RWPE2 (cell line): Measurements from ENCODE around the gene SUPT3H.

Experiments used
- ATAC-seq: fragments of 200-7000 bp; cut with Tn5 transposase; 3 replicates; pipeline ENCODE4 v1.9.1; 2021; ENCODE audit warnings: low read depth
- DNase-seq: peaks from one replicate; pipeline ENCODE4 v3.0.0-alpha.2; 2020; ENCODE audit warnings: low spot score
- H3K27ac ChIP-seq: fragments of 450-650 bp; 2 replicates; pipeline ENCODE4 v1.5.1; 2017; ENCODE audit warnings: mild to moderate bottlenecking; ENCODE audit not compliant: poor library complexity, severe bottlenecking
- H3K27me3 ChIP-seq: fragments of 250-450 bp; sonication (Bioruptor Pico); 2 replicates; pipeline ENCODE4 v1.5.1; 2021; ENCODE audit warnings: mild to moderate bottlenecking, moderate library complexity; ENCODE audit not compliant: insufficient read depth, poor library complexity, severe bottlenecking
- H3K36me3 ChIP-seq: fragments of 250-450 bp; sonication (Bioruptor Pico); 2 replicates; pipeline ENCODE4 v1.5.1; 2020; ENCODE audit warnings: low read depth, mild to moderate bottlenecking, moderate library complexity
- H3K4me1 ChIP-seq: fragments of 250-450 bp; sonication (Bioruptor Pico); 2 replicates; pipeline ENCODE4 v1.5.1; 2021; ENCODE audit warnings: mild to moderate bottlenecking, moderate library complexity; ENCODE audit not compliant: insufficient read depth, poor library complexity, severe bottlenecking
- H3K4me3 ChIP-seq: fragments of 250-450 bp; sonication (Bioruptor Pico); 2 replicates; pipeline ENCODE4 v1.5.1; 2021; ENCODE audit warnings: mild to moderate bottlenecking, moderate library complexity; ENCODE audit not compliant: severe bottlenecking
- H3K9me3 ChIP-seq: fragments of 250-450 bp; sonication (Bioruptor Pico); 2 replicates; pipeline ENCODE4 v1.5.1; 2021; ENCODE audit warnings: mild to moderate bottlenecking, moderate library complexity; ENCODE audit not compliant: severe bottlenecking
- TF ChIP-seq, protein P1 (sequence below): fragments of 450-650 bp; IDR thresholded peaks from one replicate; pipeline ENCODE4 v1.5.1; 2017; ENCODE audit warnings: mild to moderate bottlenecking, moderate library complexity; ENCODE audit not compliant: poor library complexity, severe bottlenecking

SUPT3H gene

GRCh38 chr6:44972709-44973108 is 405.0 kb downstream of the SUPT3H start:
- no peak for DNase-seq
- H3K36me3 ChIP-seq, result no peaks in the 10 kb centered on the region
- H3K27ac ChIP-seq, result no peak overlapping the region
- H3K4me3 ChIP-seq, result no peak overlapping the region
- no peaks in the 10 kb centered on the region for H3K27me3 ChIP-seq
- H3K4me1 ChIP-seq, result no peaks in the 10 kb centered on the region
- H3K9me3 ChIP-seq, result peaks cover 4% of the 10 kb centered on the region
- TF ChIP-seq, protein P1, sequence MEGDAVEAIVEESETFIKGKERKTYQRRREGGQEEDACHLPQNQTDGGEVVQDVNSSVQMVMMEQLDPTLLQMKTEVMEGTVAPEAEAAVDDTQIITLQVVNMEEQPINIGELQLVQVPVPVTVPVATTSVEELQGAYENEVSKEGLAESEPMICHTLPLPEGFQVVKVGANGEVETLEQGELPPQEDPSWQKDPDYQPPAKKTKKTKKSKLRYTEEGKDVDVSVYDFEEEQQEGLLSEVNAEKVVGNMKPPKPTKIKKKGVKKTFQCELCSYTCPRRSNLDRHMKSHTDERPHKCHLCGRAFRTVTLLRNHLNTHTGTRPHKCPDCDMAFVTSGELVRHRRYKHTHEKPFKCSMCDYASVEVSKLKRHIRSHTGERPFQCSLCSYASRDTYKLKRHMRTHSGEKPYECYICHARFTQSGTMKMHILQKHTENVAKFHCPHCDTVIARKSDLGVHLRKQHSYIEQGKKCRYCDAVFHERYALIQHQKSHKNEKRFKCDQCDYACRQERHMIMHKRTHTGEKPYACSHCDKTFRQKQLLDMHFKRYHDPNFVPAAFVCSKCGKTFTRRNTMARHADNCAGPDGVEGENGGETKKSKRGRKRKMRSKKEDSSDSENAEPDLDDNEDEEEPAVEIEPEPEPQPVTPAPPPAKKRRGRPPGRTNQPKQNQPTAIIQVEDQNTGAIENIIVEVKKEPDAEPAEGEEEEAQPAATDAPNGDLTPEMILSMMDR, result no peak
- no peak for ATAC-seq

DNA sequence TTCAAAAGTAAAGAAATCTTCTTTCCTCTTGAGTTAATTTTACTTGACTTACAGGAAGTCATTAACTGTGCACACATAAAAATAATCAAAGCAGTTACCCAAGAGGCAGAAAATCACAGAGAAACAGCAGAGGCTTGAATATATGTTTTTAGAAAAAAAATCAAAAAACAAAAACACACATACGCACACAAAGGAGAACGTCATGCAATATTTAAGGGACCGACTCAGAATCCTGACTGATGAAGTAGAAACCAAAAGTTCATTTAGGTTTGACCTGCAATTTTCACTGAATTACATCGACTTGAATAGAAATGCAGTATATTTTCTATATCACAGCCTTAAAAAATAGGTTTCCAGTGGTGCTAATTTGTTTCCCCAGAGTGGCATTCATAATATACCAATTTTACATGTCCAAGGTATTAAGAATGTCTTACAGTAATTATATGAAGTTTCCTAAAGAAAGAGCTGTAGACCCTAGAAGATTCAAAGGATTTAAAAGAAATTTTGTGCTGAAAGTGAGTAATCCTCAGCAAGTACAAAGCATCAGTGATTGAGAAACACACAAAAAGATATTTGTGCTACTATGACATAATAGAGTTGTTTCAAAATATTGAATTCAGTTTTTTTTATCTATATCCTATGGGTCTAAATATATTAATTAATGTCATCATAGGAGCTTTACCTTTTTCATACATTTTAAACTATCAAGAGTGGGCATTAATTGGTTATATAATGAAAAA is 408.1 kb downstream of the SUPT3H start:
- Histone ChIP-seq H3K27me3 (no peaks in the 10 kb centered on the region), H3K4me3 (no peak overlapping the region), H3K9me3 (peaks cover 4% of the 10 kb centered on the region), H3K27ac (no peak overlapping the region), H3K36me3 (no peaks in the 10 kb centered on the region), H3K4me1 (peaks cover 13% of the 10 kb centered on the region)
- DNase-seq (no peak), ATAC-seq (no peak)
- TF ChIP-seq, protein P1, result no peak

DNA sequence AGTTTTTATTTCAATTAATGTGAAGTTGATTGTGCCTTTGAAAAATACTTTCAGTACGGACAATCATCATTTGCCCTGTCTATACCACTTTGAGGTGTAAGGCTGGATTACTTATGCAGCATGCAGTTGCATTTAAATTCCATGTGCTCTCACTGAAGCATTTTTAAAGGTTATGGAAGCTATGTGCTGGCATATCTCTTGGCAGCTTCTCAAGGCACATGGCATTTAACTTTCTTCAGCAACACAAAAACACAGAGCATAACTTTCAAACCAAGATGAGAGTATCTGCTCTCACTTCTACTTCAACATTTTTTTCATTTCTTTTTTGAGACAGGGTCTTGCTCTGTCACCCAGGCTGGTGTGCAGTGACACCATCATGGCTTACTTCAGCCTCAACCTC is 410.3 kb downstream of the SUPT3H start:
- no peaks in the 10 kb centered on the region for H3K36me3 ChIP-seq

DNA sequence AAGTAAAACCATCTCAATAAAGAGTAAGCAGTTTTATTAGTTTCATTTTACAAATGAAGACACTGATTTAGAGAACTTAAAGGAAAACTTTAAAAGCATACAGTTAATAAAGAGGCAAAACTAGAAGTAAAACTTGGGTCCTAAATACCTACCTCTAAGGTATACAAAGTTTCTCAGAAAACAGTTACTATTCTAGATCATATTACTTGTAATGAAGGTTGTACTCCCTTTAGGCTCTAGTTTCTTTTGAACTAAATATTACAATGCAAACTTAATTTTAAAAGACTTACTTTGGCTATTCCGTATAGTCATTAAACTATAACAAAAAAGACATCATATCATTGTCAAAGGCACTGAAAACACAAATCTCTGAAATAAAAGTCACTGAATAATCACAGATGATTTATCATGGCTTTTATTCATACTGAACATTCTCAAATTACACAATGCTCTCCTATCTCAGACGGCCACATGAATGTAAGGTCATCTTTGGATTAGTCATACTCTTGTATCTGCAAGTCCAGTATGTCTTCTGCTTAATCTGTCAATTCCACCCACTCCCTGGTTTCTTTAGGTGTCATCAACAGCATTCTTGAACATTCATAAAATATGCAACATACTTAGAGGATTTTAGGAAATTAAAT is 411.2 kb downstream of the SUPT3H start:
- Histone ChIP-seq H3K27ac (peak overlapping the region; percentile 22), H3K36me3 (no peaks in the 10 kb centered on the region), H3K9me3 (no peaks in the 10 kb centered on the region), H3K4me3 (no peak overlapping the region), H3K4me1 (peaks cover 13% of the 10 kb centered on the region), H3K27me3 (no peaks in the 10 kb centered on the region)
- ATAC-seq (peak; percentile 96), DNase-seq (no peak)
- TF ChIP-seq, protein P1, result no peak

More for the DNA sequence above, 410.3 kb downstream of the SUPT3H start:
- TF ChIP-seq, protein P1, result no peak
- no peaks in the 10 kb centered on the region for H3K27me3 ChIP-seq
- no peak overlapping the region for H3K27ac ChIP-seq
- peaks cover 3% of the 10 kb centered on the region for H3K9me3 ChIP-seq
- no peak for ATAC-seq
- DNase-seq, result no peak
- peaks cover 13% of the 10 kb centered on the region for H3K4me1 ChIP-seq
- H3K4me3 ChIP-seq, result no peak overlapping the region

DNA sequence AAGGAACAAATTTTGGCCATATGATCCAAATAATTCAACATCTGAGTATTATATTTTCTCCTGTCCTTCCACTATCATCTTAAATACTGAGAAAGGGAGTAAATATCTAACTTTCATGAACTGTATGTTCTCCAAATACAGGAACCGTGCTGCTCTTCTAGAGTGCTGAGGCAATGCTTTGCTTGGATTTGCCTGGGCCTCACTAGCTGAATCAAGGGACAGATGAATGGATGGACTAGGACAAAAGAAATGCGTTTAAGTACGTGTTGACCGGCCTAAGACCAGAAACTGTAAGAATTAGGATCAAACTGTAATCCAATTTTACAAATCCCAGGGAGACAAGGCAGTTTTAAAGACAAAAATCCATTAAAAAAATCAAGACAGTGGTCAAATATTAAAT is 412.0 kb downstream of the SUPT3H start:
- Histone ChIP-seq H3K9me3 (no peaks in the 10 kb centered on the region), H3K36me3 (no peaks in the 10 kb centered on the region), H3K27ac (no peak overlapping the region), H3K4me1 (peaks cover 13% of the 10 kb centered on the region), H3K4me3 (no peak overlapping the region), H3K27me3 (no peaks in the 10 kb centered on the region)
- DNase-seq (no peak), ATAC-seq (no peak)
- TF ChIP-seq, protein P1, result no peak
